ENCODE measurements around the gene ARMH1.

Gene ARMH1

DNA sequence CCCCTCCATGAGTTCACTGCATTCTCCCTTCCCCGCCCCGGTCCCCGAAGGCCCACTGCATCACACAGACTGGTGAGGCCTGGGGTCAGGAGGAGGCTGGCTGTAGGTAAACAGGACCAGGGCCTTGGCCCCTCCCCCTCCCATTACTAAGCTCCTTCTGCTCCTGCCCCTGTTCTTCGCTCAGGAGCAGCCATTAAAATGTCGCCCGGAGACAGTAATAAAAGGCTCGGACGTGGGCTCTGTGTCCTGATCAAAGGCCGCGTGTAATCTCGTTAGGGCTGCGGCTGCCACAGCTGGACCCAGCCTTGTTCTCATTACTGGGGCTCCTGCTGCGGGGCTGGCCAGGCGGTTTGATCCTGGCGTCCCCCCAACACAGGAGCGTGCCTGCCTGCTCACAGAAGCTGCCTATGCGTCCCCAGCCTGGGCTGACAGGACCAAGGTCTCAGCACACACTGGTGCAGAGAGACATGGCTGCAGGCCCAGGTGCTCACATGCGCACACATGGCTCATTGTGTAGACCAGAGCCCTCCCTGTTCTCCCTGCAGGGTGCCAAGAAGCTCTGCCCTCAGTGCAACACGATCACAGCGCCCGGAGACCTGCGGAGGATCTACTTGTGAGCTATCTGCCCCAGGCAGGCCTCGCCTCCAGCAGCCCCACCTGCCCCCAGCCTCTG, 24.2 kb upstream of the ARMH1 start:
- peaks cover 52% of the 10 kb centered on the region for H3K36me3 ChIP-seq (replicated peaks)
- H3K4me3 ChIP-seq = no peak overlapping the region
- in situ Hi-C loops (cut with MboI; ENCODE audit: low sequenced_read_pairs) = loop anchor here (10.0 kb wide), 1 partner anchor 435 kb away; the partner anchor contains the start of gene DMAP1
- no peaks in the 10 kb centered on the region for H3K9me3 ChIP-seq
- DNase-seq (ENCODE audit: low spot score in 2 of 2) = no peak
- no peaks in the 10 kb centered on the region for H3K27me3 ChIP-seq (ENCODE audit: low read depth)
- no peaks in the 10 kb centered on the region for H3K4me1 ChIP-seq

DNA sequence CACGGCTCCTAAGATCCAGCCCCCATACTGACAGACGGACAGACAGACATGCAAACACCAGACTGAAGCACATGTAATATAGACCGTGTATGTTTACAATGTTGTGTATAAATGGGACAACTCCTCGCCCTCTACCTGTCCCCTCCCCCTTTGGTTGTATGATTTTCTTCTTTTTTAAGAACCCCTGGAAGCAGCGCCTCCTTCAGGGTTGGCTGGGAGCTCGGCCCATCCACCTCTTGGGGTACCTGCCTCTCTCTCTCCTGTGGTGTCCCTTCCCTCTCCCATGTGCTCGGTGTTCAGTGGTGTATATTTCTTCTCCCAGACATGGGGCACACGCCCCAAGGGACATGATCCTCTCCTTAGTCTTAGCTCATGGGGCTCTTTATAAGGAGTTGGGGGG, 23.4 kb upstream of the ARMH1 start:
- no peak overlapping the region for H3K4me3 ChIP-seq
- DNase-seq (ENCODE audit: low spot score in 2 of 2) = no peak
- no peaks in the 10 kb centered on the region for H3K9me3 ChIP-seq
- peaks cover 45% of the 10 kb centered on the region for H3K36me3 ChIP-seq (replicated peaks)
- no peaks in the 10 kb centered on the region for H3K27me3 ChIP-seq (ENCODE audit: low read depth)
- in situ Hi-C loops (cut with MboI; ENCODE audit: low sequenced_read_pairs) = loop anchor here (10.0 kb wide), 1 partner anchor 436 kb away; the partner anchor contains the start of gene DMAP1
- H3K4me1 ChIP-seq = no peaks in the 10 kb centered on the region

DNA sequence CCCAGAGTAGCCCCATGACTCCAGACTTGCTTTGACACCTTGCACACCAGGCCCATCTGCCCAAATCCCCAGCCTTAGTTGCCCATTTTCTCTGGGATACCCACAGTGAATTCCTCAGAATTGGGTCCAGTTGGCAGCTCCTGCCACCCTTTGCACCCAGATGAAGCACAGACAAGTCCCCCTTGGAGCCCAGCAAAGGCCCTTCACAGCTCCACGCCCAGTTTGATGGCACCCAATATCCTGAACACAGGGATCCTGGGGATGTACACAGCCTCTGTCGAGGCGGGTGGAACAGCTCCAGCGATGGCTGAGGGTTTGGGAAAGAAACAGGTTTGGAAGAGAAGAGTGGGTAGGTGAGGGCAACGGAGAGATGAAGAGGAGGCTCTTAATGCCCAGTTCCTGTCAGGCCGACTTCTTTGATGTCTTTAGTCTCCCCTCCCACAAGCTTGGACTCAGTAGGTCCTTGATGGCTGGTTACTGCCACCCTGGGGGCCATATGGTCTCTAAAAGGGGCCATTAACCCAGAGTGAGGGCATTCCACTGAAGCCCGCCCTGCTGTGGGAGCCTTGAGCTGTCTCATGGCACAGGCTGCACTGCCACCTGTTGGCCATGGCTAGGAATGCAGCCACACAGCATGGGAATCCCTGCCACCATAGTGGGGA, 21.9 kb upstream of the ARMH1 start:
- in situ Hi-C loops (cut with MboI; ENCODE audit: low sequenced_read_pairs) = loop anchor here (10.0 kb wide), 1 partner anchor 438 kb away; the partner anchor contains the start of gene DMAP1
- Histone ChIP-seq H3K36me3 (replicated peaks) (peaks cover 35% of the 10 kb centered on the region), H3K4me3 (no peak overlapping the region), H3K27me3 (ENCODE audit: low read depth) (no peaks in the 10 kb centered on the region), H3K4me1 (no peaks in the 10 kb centered on the region), H3K9me3 (no peaks in the 10 kb centered on the region)
- DNase-seq (ENCODE audit: low spot score in 2 of 2) = peak; percentile 56 to 86

DNA sequence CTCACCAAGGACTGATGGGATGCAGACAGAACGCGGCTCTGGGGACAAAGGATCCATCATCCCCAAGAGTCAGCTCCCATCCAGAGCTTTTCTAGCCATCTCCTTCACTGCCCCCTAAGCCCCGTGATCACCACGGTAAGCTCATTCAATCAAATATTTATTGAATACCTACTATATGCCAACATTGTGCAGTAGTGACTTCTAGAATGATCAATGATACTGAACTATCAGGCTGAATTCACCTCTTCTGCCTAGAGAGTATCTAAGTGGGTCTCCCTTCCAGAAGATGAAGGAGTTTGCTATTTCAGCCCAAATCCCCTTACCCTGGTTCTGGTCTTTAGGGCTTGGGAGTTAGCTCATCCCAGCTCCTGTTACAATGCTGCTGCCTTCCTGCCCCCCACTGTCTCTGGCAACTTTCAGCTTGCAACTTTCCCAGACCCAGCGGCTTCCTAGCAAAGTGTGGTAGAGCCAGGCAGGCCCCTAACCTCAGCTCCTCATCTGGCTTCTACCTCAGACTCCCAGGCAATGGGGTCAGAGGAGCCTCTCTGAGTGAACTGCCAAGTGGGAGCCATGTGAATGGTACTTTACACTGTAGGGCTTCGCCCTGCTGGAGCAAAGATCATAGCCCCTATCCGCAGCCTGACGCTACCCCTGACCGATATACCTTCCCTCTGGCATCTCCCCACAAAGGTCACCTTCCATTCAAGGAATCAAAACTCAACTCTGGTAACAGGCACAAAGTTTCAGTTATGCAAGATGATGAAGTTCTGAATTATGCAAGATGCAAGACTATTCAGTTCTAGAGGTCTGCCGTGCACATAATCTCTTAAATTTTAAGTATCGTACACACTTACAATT, 21.2 kb upstream of the ARMH1 start:
- in situ Hi-C loops (cut with MboI; ENCODE audit: low sequenced_read_pairs) = loop anchor here (10.0 kb wide), 1 partner anchor 439 kb away; the partner anchor contains the start of gene DMAP1
- no peaks in the 10 kb centered on the region for H3K4me1 ChIP-seq
- no peak overlapping the region for H3K4me3 ChIP-seq
- no peaks in the 10 kb centered on the region for H3K9me3 ChIP-seq
- DNase-seq (ENCODE audit: low spot score in 2 of 2) = no peak
- H3K36me3 ChIP-seq (replicated peaks) = peaks cover 28% of the 10 kb centered on the region
- no peaks in the 10 kb centered on the region for H3K27me3 ChIP-seq (ENCODE audit: low read depth)

DNA sequence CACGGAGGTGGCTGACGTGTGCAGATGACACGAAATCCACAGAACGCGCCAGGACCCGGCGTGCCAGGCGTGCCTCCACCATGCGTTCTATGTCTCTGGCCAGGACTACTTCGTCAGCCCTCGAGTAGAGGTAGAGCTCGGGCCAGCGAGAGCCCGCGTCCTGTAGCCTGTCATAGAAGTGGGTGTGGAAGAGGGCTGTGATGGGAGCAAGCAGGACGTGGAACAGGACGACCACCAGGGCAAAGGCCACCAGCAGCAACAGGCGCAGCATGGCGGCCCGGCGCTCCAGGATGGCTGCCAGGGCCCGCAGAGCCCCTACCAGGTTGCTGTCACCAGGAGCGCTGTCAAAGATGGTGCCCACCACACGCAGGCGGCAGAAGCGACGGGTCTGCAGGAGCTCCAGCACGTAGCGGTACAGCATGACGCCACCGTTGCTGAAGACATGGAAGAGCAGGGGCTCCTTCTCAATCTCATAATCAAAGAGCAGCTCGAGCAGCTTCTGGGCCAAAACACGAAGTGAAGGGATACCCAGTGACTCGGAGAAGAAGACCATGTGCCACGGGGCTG, 19.8 kb upstream of the ARMH1 start:
- in situ Hi-C loops (cut with MboI; ENCODE audit: low sequenced_read_pairs) = loop anchor here (10.0 kb wide), 1 partner anchor 440 kb away; the partner anchor contains the start of gene DMAP1
- no peak for DNase-seq (ENCODE audit: low spot score in 2 of 2)
- H3K9me3 ChIP-seq = no peaks in the 10 kb centered on the region

DNA sequence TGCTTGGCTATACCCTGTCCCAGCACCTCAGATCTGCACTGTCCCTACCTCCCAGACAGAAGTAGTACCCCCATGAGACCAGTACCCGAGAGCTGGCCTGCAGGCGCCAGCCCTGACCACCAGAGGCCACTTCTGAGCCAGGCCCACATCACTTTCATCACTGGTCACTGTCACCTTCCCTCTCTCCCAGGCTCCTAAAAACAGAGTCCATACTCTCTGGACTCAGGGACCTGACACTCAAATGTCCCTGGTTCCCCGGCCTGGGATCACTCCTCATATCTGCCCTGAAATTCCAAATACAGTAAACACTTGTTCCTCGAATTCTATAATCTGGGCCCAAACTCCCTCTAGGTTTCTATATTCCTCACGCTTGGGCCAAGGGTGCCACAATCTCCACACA, 18.9 kb upstream of the ARMH1 start:
- H3K27me3 ChIP-seq (ENCODE audit: low read depth) = no peaks in the 10 kb centered on the region
- H3K4me1 ChIP-seq = no peaks in the 10 kb centered on the region
- H3K36me3 ChIP-seq (replicated peaks) = peaks cover 6% of the 10 kb centered on the region
- no peaks in the 10 kb centered on the region for H3K9me3 ChIP-seq
- DNase-seq (ENCODE audit: low spot score in 2 of 2) = peak in 1 of 2 experiments; percentile 65
- no peak overlapping the region for H3K4me3 ChIP-seq
- in situ Hi-C loops (cut with MboI; ENCODE audit: low sequenced_read_pairs) = loop anchor here (10.0 kb wide), 1 partner anchor 441 kb away; the partner anchor contains the start of gene DMAP1

More for the DNA sequence above, 19.8 kb upstream of the ARMH1 start:
- H3K4me3 ChIP-seq = no peak overlapping the region
- peaks cover 15% of the 10 kb centered on the region for H3K36me3 ChIP-seq (replicated peaks)
- H3K27me3 ChIP-seq (ENCODE audit: low read depth) = no peaks in the 10 kb centered on the region
- no peaks in the 10 kb centered on the region for H3K4me1 ChIP-seq

DNA sequence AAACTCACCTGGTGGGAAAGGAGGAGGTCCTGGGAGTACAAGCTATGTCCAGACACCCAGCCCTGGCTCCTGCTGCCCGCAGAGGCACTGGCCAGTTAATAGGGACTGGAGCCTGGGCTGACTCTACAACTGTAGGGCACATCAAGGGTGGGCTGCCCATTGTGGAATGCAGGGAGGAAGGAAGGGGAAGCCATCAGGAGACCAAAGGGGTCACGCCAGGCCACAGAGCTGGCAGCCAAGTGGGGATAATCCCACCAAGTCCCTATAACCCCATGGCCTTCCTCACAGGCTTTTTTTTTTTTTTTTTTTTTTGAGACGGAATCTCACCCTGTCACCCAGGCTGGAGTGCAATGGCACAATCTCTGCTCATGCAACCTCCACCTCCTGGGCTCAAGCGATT, 14.9 kb upstream of the ARMH1 start:
- no peak for DNase-seq (ENCODE audit: low spot score in 2 of 2)
- no peaks in the 10 kb centered on the region for H3K4me1 ChIP-seq
- in situ Hi-C loops (cut with MboI; ENCODE audit: low sequenced_read_pairs) = loop anchor here (10.0 kb wide), 1 partner anchor 445 kb away; the partner anchor contains the start of gene DMAP1
- H3K9me3 ChIP-seq = no peaks in the 10 kb centered on the region
- H3K36me3 ChIP-seq (replicated peaks) = no peaks in the 10 kb centered on the region
- no peak overlapping the region for H3K4me3 ChIP-seq
- no peaks in the 10 kb centered on the region for H3K27me3 ChIP-seq (ENCODE audit: low read depth)

DNA sequence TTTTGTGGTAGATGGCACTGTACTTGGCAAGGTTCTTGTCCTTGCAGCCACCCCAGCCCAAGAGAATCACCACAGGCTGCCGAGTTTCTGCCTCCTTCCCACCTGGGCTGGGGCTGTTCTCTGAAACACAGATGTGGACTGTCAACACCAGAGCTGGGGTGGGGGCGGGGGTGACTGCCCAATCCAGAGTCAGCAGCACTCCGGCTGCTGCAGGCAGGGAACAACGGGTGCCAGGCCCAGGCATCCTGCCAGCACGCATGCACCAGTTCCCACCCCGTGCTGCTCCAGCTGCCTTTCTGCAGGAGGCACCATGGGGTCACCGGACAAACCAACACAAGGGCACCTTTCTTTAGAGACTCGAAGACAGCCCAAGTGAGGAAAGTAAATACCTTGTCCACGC, 14.3 kb upstream of the ARMH1 start:
- Histone ChIP-seq H3K4me1 (no peaks in the 10 kb centered on the region), H3K36me3 (replicated peaks) (no peaks in the 10 kb centered on the region), H3K4me3 (no peak overlapping the region), H3K9me3 (no peaks in the 10 kb centered on the region), H3K27me3 (ENCODE audit: low read depth) (no peaks in the 10 kb centered on the region)
- no peak for DNase-seq (ENCODE audit: low spot score in 2 of 2)
- in situ Hi-C loops (cut with MboI; ENCODE audit: low sequenced_read_pairs) = no loop called here

DNA sequence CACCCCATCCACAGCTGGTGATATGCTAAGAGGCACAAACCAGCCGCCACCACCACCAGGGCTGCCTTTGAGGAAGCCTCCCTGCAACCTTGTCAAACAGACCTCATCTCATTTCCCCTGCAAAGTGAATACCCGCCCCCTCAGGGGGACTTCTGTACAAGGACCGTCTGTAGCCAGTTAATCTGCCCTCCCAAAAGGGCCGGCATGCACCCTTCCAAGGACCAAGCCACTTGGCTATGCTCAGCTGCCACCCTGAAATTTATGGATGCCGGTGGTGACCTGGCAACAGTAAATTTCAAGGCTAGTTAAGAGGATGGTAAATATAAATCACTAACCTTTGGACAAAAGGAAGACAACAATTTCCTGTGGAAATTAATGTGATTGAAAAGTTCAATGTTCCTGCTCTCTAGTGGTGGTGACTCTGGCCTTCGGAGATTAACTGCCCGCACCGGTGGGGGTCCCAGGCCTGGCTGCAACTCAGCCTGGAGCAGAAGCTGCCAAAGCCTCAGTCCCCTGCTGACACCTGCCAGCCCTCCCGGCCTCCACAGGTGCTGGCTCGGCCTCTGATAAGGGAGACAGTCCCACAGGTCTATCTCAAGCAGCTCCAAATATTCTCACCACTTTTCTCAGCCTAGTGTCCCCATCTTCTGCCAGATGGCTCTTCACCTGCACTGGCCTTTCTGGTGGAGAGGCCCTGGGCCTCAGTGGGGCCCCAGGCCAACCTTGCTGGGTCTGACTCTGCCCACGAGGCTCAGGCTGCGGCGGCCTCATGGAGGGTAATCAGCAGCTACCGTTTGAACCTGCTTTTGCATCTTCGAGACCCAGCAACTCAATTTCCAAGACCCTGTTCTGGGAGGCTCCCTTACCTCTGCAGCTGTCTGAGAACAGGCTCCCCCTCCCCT, 12.5 kb upstream of the ARMH1 start:
- in situ Hi-C loops (cut with MboI; ENCODE audit: low sequenced_read_pairs) = no loop called here
- H3K36me3 ChIP-seq (replicated peaks) = no peaks in the 10 kb centered on the region

DNA sequence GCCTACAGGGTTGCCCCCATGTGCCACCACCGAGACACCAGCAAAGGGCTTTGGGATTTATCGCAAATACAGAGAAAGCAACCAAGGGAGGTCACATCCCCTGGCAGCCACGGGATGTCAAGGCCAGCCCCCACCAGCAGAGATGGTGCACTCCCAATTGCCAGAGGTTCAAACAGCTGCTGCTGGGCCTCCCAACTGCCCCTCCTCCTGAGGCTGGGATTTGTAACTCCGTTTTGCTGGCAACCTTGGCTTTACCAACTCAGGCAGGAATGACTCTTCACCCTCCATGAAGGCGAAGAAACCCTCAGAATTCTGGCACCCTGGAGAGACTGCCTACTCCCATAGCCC, 11.9 kb upstream of the ARMH1 start:
- H3K36me3 ChIP-seq (replicated peaks) = no peaks in the 10 kb centered on the region
- DNase-seq (ENCODE audit: low spot score in 2 of 2) = no peak
- H3K27me3 ChIP-seq (ENCODE audit: low read depth) = no peaks in the 10 kb centered on the region
- in situ Hi-C loops (cut with MboI; ENCODE audit: low sequenced_read_pairs) = no loop called here
- H3K4me1 ChIP-seq = no peaks in the 10 kb centered on the region
- no peak overlapping the region for H3K4me3 ChIP-seq
- H3K9me3 ChIP-seq = no peaks in the 10 kb centered on the region

More for the DNA sequence above, 12.5 kb upstream of the ARMH1 start:
- H3K9me3 ChIP-seq = no peaks in the 10 kb centered on the region
- no peaks in the 10 kb centered on the region for H3K4me1 ChIP-seq
- no peak overlapping the region for H3K4me3 ChIP-seq
- H3K27me3 ChIP-seq (ENCODE audit: low read depth) = no peaks in the 10 kb centered on the region
- no peak for DNase-seq (ENCODE audit: low spot score in 2 of 2)

DNA sequence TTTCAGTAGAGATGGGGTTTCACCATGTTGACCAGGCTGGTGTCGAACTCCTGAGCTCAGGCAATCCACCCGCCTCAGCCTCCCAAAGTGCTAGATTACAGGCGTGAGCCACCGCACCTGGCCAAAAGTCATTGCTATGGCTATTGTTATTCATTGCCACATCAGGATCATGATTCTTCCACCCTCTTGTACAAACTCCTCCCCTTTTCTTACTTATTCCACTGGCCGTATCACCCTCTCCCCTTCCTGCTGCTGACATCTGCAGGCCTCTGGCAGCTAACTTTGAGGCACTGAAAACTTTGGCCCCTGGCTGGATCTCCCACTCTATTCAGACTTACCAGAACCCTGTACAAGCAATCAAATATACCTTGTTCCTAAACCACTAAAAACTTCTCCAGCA, 11.1 kb upstream of the ARMH1 start:
- Histone ChIP-seq H3K9me3 (no peaks in the 10 kb centered on the region), H3K4me3 (no peak overlapping the region), H3K27me3 (ENCODE audit: low read depth) (no peaks in the 10 kb centered on the region), H3K36me3 (replicated peaks) (no peaks in the 10 kb centered on the region), H3K4me1 (no peaks in the 10 kb centered on the region)
- in situ Hi-C loops (cut with MboI; ENCODE audit: low sequenced_read_pairs) = no loop called here
- no peak for DNase-seq (ENCODE audit: low spot score in 2 of 2)

DNA sequence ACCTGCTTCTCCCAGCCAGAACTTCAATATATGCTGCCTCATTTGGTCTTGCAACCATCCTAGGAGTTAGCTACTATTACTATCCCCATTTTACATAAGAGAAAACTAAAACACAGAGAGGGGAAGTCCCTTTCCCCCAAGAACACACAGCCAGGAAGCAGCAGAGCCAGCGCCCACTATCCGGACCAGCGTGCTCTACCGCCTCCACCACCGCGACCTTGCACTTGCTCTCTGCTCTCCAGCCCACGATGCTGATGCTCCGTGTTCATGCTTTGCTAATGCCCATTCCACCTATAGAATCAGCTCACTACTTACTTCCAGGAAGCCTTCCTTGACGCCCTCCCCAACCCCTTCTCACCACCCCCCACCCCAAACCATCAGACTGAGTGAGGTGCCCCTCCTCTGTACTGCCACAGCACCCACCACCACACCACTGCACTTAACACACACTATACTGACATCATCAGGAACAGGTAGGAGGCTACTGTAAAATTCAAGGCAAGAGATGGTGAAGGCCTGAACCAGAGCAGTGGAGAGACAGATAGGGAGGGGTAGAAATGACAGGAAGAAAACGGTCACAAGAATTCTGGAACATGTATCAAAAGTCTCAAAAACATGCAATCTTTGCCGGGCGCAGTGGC, 9.7 kb upstream of the ARMH1 start:
- DNase-seq (ENCODE audit: low spot score in 2 of 2) = no peak
- Histone ChIP-seq H3K9me3 (no peaks in the 10 kb centered on the region), H3K4me3 (no peak overlapping the region), H3K36me3 (replicated peaks) (no peaks in the 10 kb centered on the region), H3K4me1 (no peaks in the 10 kb centered on the region), H3K27me3 (ENCODE audit: low read depth) (no peaks in the 10 kb centered on the region)
- in situ Hi-C loops (cut with MboI; ENCODE audit: low sequenced_read_pairs) = no loop called here
